Epithelial cell of esophagus (primary cell): ENCODE data around the gene OSBPL2.

Source experiments
- DNase-seq: peaks from one replicate; pipeline ENCODE4 v3.0.0; 2010; ENCODE audit warnings: low read depth
- H3K4me3 ChIP-seq: 2 replicates; pipeline ENCODE4 v1.5.1; 2011; ENCODE audit warnings: mild to moderate bottlenecking, low read length, control low read depth
- TF ChIP-seq, protein P1 (sequence below): IDR thresholded peaks from 2 replicates; pipeline ENCODE4 v1.5.1; 2011; ENCODE audit warnings: low read depth, mild to moderate bottlenecking, low read length, control low read depth, inconsistent platforms; ENCODE audit not compliant: insufficient read depth; ENCODE audit errors: missing control alignments

Gene OSBPL2

GRCh38 chr20:62300319-62300718 is 62.0 kb downstream of the OSBPL2 start:
- DNase-seq, result no peak
- TF ChIP-seq, protein P1, sequence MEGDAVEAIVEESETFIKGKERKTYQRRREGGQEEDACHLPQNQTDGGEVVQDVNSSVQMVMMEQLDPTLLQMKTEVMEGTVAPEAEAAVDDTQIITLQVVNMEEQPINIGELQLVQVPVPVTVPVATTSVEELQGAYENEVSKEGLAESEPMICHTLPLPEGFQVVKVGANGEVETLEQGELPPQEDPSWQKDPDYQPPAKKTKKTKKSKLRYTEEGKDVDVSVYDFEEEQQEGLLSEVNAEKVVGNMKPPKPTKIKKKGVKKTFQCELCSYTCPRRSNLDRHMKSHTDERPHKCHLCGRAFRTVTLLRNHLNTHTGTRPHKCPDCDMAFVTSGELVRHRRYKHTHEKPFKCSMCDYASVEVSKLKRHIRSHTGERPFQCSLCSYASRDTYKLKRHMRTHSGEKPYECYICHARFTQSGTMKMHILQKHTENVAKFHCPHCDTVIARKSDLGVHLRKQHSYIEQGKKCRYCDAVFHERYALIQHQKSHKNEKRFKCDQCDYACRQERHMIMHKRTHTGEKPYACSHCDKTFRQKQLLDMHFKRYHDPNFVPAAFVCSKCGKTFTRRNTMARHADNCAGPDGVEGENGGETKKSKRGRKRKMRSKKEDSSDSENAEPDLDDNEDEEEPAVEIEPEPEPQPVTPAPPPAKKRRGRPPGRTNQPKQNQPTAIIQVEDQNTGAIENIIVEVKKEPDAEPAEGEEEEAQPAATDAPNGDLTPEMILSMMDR, result no peak
- no peak overlapping the region for H3K4me3 ChIP-seq

DNA sequence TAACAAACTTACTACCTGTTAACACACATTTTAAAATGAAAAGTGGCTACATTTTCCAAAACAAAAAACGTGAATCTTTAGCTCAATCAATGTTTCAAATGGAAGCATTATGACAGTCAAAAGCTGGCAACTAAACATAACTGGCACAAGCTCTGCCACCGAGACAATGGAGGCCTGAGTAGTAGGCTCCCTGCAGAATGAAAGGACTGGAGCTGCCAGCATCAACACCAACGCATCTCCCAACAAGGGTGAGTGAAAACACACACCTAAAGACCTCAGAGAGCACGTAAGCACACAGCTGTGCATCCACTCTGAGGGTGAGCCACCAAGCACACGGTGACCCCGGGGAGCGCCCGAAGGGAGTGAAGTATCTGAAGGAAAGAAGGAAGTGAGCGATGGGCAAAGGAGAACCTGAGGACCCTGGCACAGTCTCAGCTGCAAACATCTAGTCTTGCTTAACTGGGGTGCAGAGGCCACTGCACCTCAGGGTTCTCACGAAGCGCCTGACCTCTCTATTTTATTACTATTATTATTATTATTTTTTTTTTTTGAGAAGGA is 62.9 kb downstream of the OSBPL2 start:
- H3K4me3 ChIP-seq, result no peak overlapping the region
- TF ChIP-seq, protein P1, result no peak
- no peak for DNase-seq

DNA sequence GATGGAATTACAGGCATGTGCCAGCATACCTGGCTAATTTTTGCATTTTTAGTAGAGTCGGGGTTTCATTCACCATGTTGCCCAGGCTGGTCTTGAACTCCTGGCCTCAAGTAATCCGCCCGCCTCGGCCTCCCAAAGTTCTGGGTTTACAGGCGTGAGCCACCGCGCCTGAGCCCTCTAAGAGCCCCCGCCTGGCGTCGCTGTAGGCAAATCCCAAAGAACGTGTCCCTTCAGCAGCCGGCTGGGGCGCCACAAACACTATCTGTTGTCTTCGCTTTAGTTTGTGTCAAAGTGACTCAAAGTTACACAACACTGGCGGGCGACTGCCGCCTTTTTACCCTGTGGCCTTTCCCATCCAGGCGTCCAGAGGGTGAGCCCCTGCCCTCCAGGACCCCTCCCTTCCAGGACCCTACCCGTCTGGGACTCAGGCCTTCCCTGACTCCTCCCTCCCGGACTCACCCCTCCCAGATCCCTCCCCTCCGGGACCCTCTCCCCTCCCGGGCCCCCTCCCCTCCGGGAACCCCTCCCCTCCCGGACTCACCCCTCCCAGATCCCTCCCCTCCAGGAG is 63.5 kb downstream of the OSBPL2 start:
- H3K4me3 ChIP-seq, result peak overlapping the region; percentile 73
- DNase-seq, result peak; percentile 95
- TF ChIP-seq, protein P1, result peak; percentile 92

GRCh38 chr20:62302341-62303061 is 64.2 kb downstream of the OSBPL2 start, which contains the start of gene ADRM1:
Gene ADRM1 (plus strand): TSS chr20:62302997. CDS start chr20:62303569, 572 bp downstream.
- TF ChIP-seq, protein P1, result peak; percentile 62
- H3K4me3 ChIP-seq, result peak within 1 kb of the TSS; percentile 78
- peak; percentile 98 for DNase-seq

GRCh38 chr20:62303062-62303339 is 64.7 kb downstream of the OSBPL2 start:
- peak overlapping the region; percentile 78 for H3K4me3 ChIP-seq
- TF ChIP-seq, protein P1, result no peak
- DNase-seq, result no peak

GRCh38 chr20:62303340-62304226 is 65.3 kb downstream of the OSBPL2 start:
- peak overlapping the region; percentile 78 for H3K4me3 ChIP-seq
- TF ChIP-seq, protein P1, result no peak
- peak; percentile 41 for DNase-seq
